MG63 (cell line): ENCODE data around the gene MED13. TPM values are rescaled to one million over a fixed set of nuclear protein-coding genes. Genes with fewer than 3 reads are reported as not detected.
A peak's percentile ranks its signal among the peaks of the same experiment; 100 is the strongest.
"Not testable (repeated sequence)": the region's sequence is repeated elsewhere in the genome, so short reads cannot be mapped to it uniquely, and the experiment has no call there.

ENCODE experiments used
- DNase-seq: peaks from one replicate; pipeline ENCODE4 v3.0.0-alpha.2; 2020
- H3K27me3 ChIP-seq: fragments of 250-450 bp; sonication (Bioruptor Pico); 2 replicates; pipeline ENCODE4 v1.5.1; 2020; ENCODE audit warnings: mild to moderate bottlenecking, moderate library complexity
- H3K36me3 ChIP-seq: fragments of 250-450 bp; sonication (Bioruptor Pico); 2 replicates; pipeline ENCODE4 v1.5.1; 2020; ENCODE audit warnings: mild to moderate bottlenecking, moderate library complexity
- H3K4me3 ChIP-seq: fragments of 250-450 bp; sonication (Bioruptor Pico); 2 replicates; pipeline ENCODE4 v1.5.1; 2020; ENCODE audit warnings: mild to moderate bottlenecking, moderate library complexity
- H3K9me3 ChIP-seq: fragments of 250-450 bp; sonication (Bioruptor Pico); 2 replicates; pipeline ENCODE4 v1.5.1; 2020; ENCODE audit warnings: mild to moderate bottlenecking, moderate library complexity
- total RNA-seq: library from RNA; depleted of rRNA; stranded (reverse); fragments of >200 nt; shearing (Covaris generic); gene quantifications from 2 replicates; pipeline ENCODE4 v1.2.3, GENCODE V29; 2014; ENCODE audit warnings: low replicate concordance; rRNA removed

Gene MED13
- total RNA-seq, 1 experiment from 2014 or later, result 21.3 TPM

GRCh38 chr17:61927208-61928100, 137.6 kb downstream of the MED13 start, which contains the start of gene INTS2:
INTS2 (minus strand) TSS chr17:61927982; CDS start chr17:61926644, 1,338 bp downstream.
- Histone ChIP-seq H3K9me3 (no peaks in the 10 kb centered on the region), H3K27me3 (no peaks in the 10 kb centered on the region), H3K36me3 (peaks cover 26% of the 10 kb centered on the region), H3K4me3 (peak within 1 kb of the TSS; percentile 89)
- DNase-seq, result peak; percentile 99

- no peaks in the 10 kb centered on the region for H3K27me3 ChIP-seq
These were observed 138.3 kb downstream of the MED13 start for GRCh38 chr17:61926826-61927207.

GRCh38 chr17:61915162-61915561, 149.9 kb downstream of the MED13 start:
- not testable (repeated sequence) for H3K9me3 ChIP-seq, H3K4me3 ChIP-seq, DNase-seq, H3K27me3 ChIP-seq
- H3K36me3 ChIP-seq, result peaks cover 52% of the 10 kb centered on the region

More at GRCh38 chr17:61926826-61927207, 138.3 kb downstream of the MED13 start:
- no peak for DNase-seq
- Histone ChIP-seq H3K9me3 (no peaks in the 10 kb centered on the region), H3K4me3 (peak overlapping the region; percentile 89), H3K36me3 (peaks cover 29% of the 10 kb centered on the region)

- no peak for DNase-seq
- no peak overlapping the region for H3K4me3 ChIP-seq
- no peaks in the 10 kb centered on the region for H3K27me3 ChIP-seq
- H3K9me3 ChIP-seq, result no peaks in the 10 kb centered on the region
- peaks cover 70% of the 10 kb centered on the region for H3K36me3 ChIP-seq
These were observed 156.6 kb downstream of the MED13 start for GRCh38 chr17:61908292-61909037.

- Histone ChIP-seq H3K9me3 (no peaks in the 10 kb centered on the region), H3K27me3 (no peaks in the 10 kb centered on the region), H3K4me3 (no peak overlapping the region), H3K36me3 (peaks cover 65% of the 10 kb centered on the region)
- DNase-seq, result no peak
These were observed 157.7 kb downstream of the MED13 start for GRCh38 chr17:61907361-61907760.

- H3K27me3 ChIP-seq, result no peaks in the 10 kb centered on the region
- no peak for DNase-seq
- H3K9me3 ChIP-seq, result no peaks in the 10 kb centered on the region
- no peak overlapping the region for H3K4me3 ChIP-seq
- peaks cover 47% of the 10 kb centered on the region for H3K36me3 ChIP-seq
These were observed 160.9 kb downstream of the MED13 start for GRCh38 chr17:61904094-61904710.

GRCh38 chr17:61903251-61903650, 161.8 kb downstream of the MED13 start:
- Histone ChIP-seq H3K9me3 (no peaks in the 10 kb centered on the region), H3K27me3 (no peaks in the 10 kb centered on the region), H3K4me3 (no peak overlapping the region), H3K36me3 (peaks cover 46% of the 10 kb centered on the region)
- DNase-seq, result no peak

- Histone ChIP-seq H3K36me3 (peaks cover 34% of the 10 kb centered on the region), H3K4me3 (no peak overlapping the region)
- DNase-seq, result no peak
These were observed 167.4 kb downstream of the MED13 start for GRCh38 chr17:61897548-61898180.

GRCh38 chr17:61895391-61895790, 169.7 kb downstream of the MED13 start:
- Histone ChIP-seq H3K27me3 (no peaks in the 10 kb centered on the region), H3K36me3 (peaks cover 24% of the 10 kb centered on the region)

More at GRCh38 chr17:61897548-61898180, 167.4 kb downstream of the MED13 start:
- Histone ChIP-seq H3K27me3 (no peaks in the 10 kb centered on the region), H3K9me3 (no peaks in the 10 kb centered on the region)

GRCh38 chr17:61894310-61894709, 170.8 kb downstream of the MED13 start:
- peaks cover 28% of the 10 kb centered on the region for H3K36me3 ChIP-seq
- H3K27me3 ChIP-seq, H3K4me3 ChIP-seq: not testable (repeated sequence)

More at GRCh38 chr17:61895391-61895790, 169.7 kb downstream of the MED13 start:
- no peak for DNase-seq
- Histone ChIP-seq H3K9me3 (no peaks in the 10 kb centered on the region), H3K4me3 (no peak overlapping the region)

More at GRCh38 chr17:61894310-61894709, 170.8 kb downstream of the MED13 start:
- not testable (repeated sequence) for DNase-seq, H3K9me3 ChIP-seq

Other genes starting within 250 kb of the MED13 start
- 5.5 and 11.7 TPM in 2 replicates for gene BRIP1, start 201.8 kb downstream of the MED13 start, total RNA-seq
- 8.1 and 11.9 TPM in 2 replicates for gene INTS2, start 137.3 kb downstream of the MED13 start, total RNA-seq